Fibroblast of pulmonary artery (primary cell): ENCODE results near the gene CRHR1.

ENCODE experiments used
- DNase-seq: peaks from one replicate; pipeline ENCODE4 v3.0.0-alpha.2; 2010; ENCODE audit warnings: low read depth
- H3K4me3 ChIP-seq: replicated peaks from 2 replicates; pipeline ENCODE4 v1.5.1; 2011; ENCODE audit warnings: low read depth, mild to moderate bottlenecking, control low read depth, low read length, moderate library complexity
- CTCF ChIP-seq: IDR thresholded peaks from 2 replicates; pipeline ENCODE4 v1.5.1; 2011; ENCODE audit warnings: mild to moderate bottlenecking, control low read depth, low read length, inconsistent platforms; ENCODE audit errors: missing control alignments

Gene CRHR1

GRCh38 chr17:45750779-45751440 is 33.2 kb upstream of the CRHR1 start:
- no peak for TF ChIP-seq CTCF
- no peak overlapping the region for H3K4me3 ChIP-seq
- no peak for DNase-seq

- H3K4me3 ChIP-seq, result no peak overlapping the region
- no peak for DNase-seq
- no peak for TF ChIP-seq CTCF
Observed at GRCh38 chr17:45751466-45751865, 32.7 kb upstream of the CRHR1 start.

GRCh38 chr17:45752246-45752645 is 31.9 kb upstream of the CRHR1 start:
- DNase-seq, result no peak
- no peak overlapping the region for H3K4me3 ChIP-seq
- TF ChIP-seq CTCF, result no peak

GRCh38 chr17:45753645-45754225 is 30.4 kb upstream of the CRHR1 start:
- no peak for DNase-seq
- no peak overlapping the region for H3K4me3 ChIP-seq
- TF ChIP-seq CTCF, result no peak

- DNase-seq, result no peak
- H3K4me3 ChIP-seq, result no peak overlapping the region
- no peak for TF ChIP-seq CTCF
Observed at GRCh38 chr17:45755050-45755449, 29.1 kb upstream of the CRHR1 start.

GRCh38 chr17:45756266-45756991 is 27.7 kb upstream of the CRHR1 start:
- H3K4me3 ChIP-seq, result no peak overlapping the region
- DNase-seq, result no peak
- TF ChIP-seq CTCF, result no peak
